ENCODE measurements around the gene DST.

GRCh38 chr6:56456785-56457184, 185.9 kb downstream of the DST start:
- TF ChIP-seq NR2C2 (CRISPR knock-in tag; IDR thresholded peaks at IDR 0.05) (no peak), CDX4 (CRISPR knock-in tag; IDR thresholded peaks at IDR 0.05; ENCODE audit: borderline replicate concordance) (no peak), CTCF (IDR thresholded peaks at IDR 0.05) (no peak), CREB1 (CRISPR knock-in tag; IDR thresholded peaks at IDR 0.05) (no peak), USF2 (CRISPR knock-in tag; IDR thresholded peaks at IDR 0.05) (no peak), NR3C1 (CRISPR knock-in tag; conservative IDR thresholded peaks at IDR 0.05; ENCODE audit: low read depth) (no peak), MYBL2 (CRISPR knock-in tag; IDR thresholded peaks at IDR 0.05) (no peak), SP1 (CRISPR knock-in tag; conservative IDR thresholded peaks at IDR 0.05) (no peak), PREB (CRISPR knock-in tag; IDR thresholded peaks at IDR 0.05; ENCODE audit: borderline replicate concordance) (no peak)

Data from WTC11 (cell line).